GM23338 (cell line): ENCODE measurements around the gene LCA5. TPM values are rescaled to one million over a fixed set of nuclear protein-coding genes. Genes with fewer than 3 reads are reported as not detected.

Experiments used
- ATAC-seq: fragments of 200-7000 bp; cut with Tn5 transposase; 3 replicates; pipeline ENCODE4 v1.9.1; 2020
- DNase-seq: peaks from one replicate; pipeline ENCODE4 v3.0.0-alpha.2; 2015; ENCODE audit warnings: low spot score
- H2AFZ ChIP-seq: fragments of 200-600 bp; sonication (generic); 2 replicates; pipeline ENCODE4 v1.8.0; 2016; ENCODE audit warnings: antibody characterized with exemption, mild to moderate bottlenecking, moderate library complexity
- H3F3A ChIP-seq: fragments of 200-600 bp; sonication (generic); replicated peaks from 2 replicates; pipeline ENCODE4 v1.8.0; 2017; ENCODE audit warnings: antibody characterized with exemption, mixed run types, low read depth
- H3K27ac ChIP-seq: fragments of 200-600 bp; sonication (generic); 2 replicates; pipeline ENCODE4 v1.6.1; 2016; ENCODE audit warnings: low read depth
- H3K27me3 ChIP-seq: fragments of 200-600 bp; sonication (generic); 2 replicates; pipeline ENCODE4 v1.8.0; 2016; ENCODE audit warnings: mild to moderate bottlenecking, mixed run types, moderate library complexity; ENCODE audit not compliant: insufficient read depth
- H3K36me3 ChIP-seq: fragments of 200-600 bp; sonication (generic); 2 replicates; pipeline ENCODE4 v1.8.0; 2016; ENCODE audit warnings: mild to moderate bottlenecking; ENCODE audit not compliant: insufficient read depth
- H3K4me1 ChIP-seq: fragments of 200-600 bp; sonication (generic); 2 replicates; pipeline ENCODE4 v1.8.0; 2016; ENCODE audit warnings: mild to moderate bottlenecking, moderate library complexity; ENCODE audit not compliant: insufficient read depth
- H3K4me2 ChIP-seq: fragments of 200-600 bp; sonication (generic); 2 replicates; pipeline ENCODE4 v1.7.1; 2017; ENCODE audit warnings: mixed run types
- H3K4me3 ChIP-seq: fragments of 200-600 bp; sonication (generic); 2 replicates; pipeline ENCODE4 v1.6.1; 2016; ENCODE audit warnings: mixed run types
- H3K79me2 ChIP-seq: fragments of 200-600 bp; sonication (generic); replicated peaks from 2 replicates; pipeline ENCODE4 v1.8.0; 2017; ENCODE audit warnings: mild to moderate bottlenecking; ENCODE audit not compliant: insufficient read depth
- H3K9me2 ChIP-seq: fragments of 200-600 bp; sonication (generic); 2 replicates; pipeline ENCODE4 v1.8.0; 2017; ENCODE audit not compliant: insufficient read depth
- H4K20me1 ChIP-seq: fragments of 200-600 bp; sonication (generic); replicated peaks from 2 replicates; pipeline ENCODE4 v1.8.0; 2017; ENCODE audit warnings: mild to moderate bottlenecking; ENCODE audit not compliant: insufficient read depth
- H3K27ac Mint-ChIP-seq: 2 replicates; pipeline ENCODE4 v1.8.0; 2020; ENCODE audit warnings: inconsistent platforms, mild to moderate bottlenecking, moderate library complexity, mixed read lengths
- H3K27me3 Mint-ChIP-seq: 3 replicates; pipeline ENCODE4 v1.8.0; 2022; ENCODE audit warnings: low read depth, mild to moderate bottlenecking, moderate library complexity, mixed read lengths, inconsistent platforms; ENCODE audit not compliant: insufficient read depth, poor library complexity
- H3K36me3 Mint-ChIP-seq: 3 replicates; pipeline ENCODE4 v1.8.0; 2021; ENCODE audit warnings: low read depth, mild to moderate bottlenecking, inconsistent platforms, moderate library complexity, mixed read lengths
- H3K4me1 Mint-ChIP-seq: 3 replicates; pipeline ENCODE4 v1.8.0; 2020; ENCODE audit warnings: mild to moderate bottlenecking, inconsistent platforms, mixed read lengths
- H3K4me3 Mint-ChIP-seq: 3 replicates; pipeline ENCODE4 v1.8.0; 2021; ENCODE audit warnings: moderate library complexity, mild to moderate bottlenecking, inconsistent platforms, mixed read lengths
- H3K9me3 Mint-ChIP-seq: 3 replicates; pipeline ENCODE4 v1.8.0; 2020; ENCODE audit warnings: moderate library complexity, mild to moderate bottlenecking, inconsistent platforms, mixed read lengths
- CREB1 ChIP-seq: fragments of 250-450 bp; sonication (Bioruptor Pico); IDR thresholded peaks from 2 replicates; pipeline ENCODE4 v1.5.0; 2020; ENCODE audit warnings: low read depth, mild to moderate bottlenecking, moderate library complexity
- ETS1 ChIP-seq: IDR thresholded peaks from 2 replicates; pipeline ENCODE4 v1.6.1; 2016; ENCODE audit warnings: antibody characterized with exemption
- EZH2 ChIP-seq: fragments of 200-600 bp; sonication (generic); IDR thresholded peaks from one replicate; pipeline ENCODE4 v1.8.0; 2017; ENCODE audit warnings: antibody characterized with exemption, mild to moderate bottlenecking, low read depth; ENCODE audit not compliant: unreplicated experiment
- EZH2phosphoT487 ChIP-seq: fragments of 200-600 bp; sonication (generic); IDR thresholded peaks from one replicate; pipeline ENCODE4 v1.8.1; 2018; ENCODE audit warnings: antibody characterized with exemption; ENCODE audit not compliant: unreplicated experiment
- NANOG ChIP-seq: IDR thresholded peaks from 2 replicates; pipeline ENCODE4 v1.6.1; 2016; ENCODE audit warnings: antibody characterized with exemption, borderline replicate concordance
- POLR2AphosphoS5 ChIP-seq: IDR thresholded peaks from 2 replicates; pipeline ENCODE4 v1.6.1; 2016; ENCODE audit warnings: antibody characterized with exemption, low read depth
- STAT1 ChIP-seq: IDR thresholded peaks from one replicate; pipeline ENCODE4 v1.6.1; 2016; ENCODE audit warnings: antibody characterized with exemption; ENCODE audit not compliant: unreplicated experiment
- ZNF114 ChIP-seq: fragments of 250-450 bp; sonication (Bioruptor Pico); IDR thresholded peaks from 2 replicates; pipeline ENCODE4 v1.5.0; 2020; ENCODE audit warnings: mild to moderate bottlenecking, moderate library complexity
- ZNF331 ChIP-seq: fragments of 250-450 bp; sonication (Bioruptor Pico); IDR thresholded peaks from 2 replicates; pipeline ENCODE4 v1.5.0; 2020; ENCODE audit warnings: low read depth, mild to moderate bottlenecking, moderate library complexity
- polyA plus RNA-seq: library from polyadenylated mRNA; unstranded; fragments of >200 nt; fragmentation: Nextera tagmentation; extraction: Ambion mirVana; gene quantifications from 2 replicates; pipeline ENCODE4 v1.2.1, GENCODE V29; 2016
- total RNA-seq: library from RNA; depleted of rRNA; stranded (reverse); fragments of >200 nt; shearing (Covaris generic); gene quantifications from 2 replicates; pipeline ENCODE4 v1.2.3, GENCODE V29; 2014
- TF ChIP-seq, protein P1 (sequence below), 2 experiments: fragments of 200-600 bp in 1 of 2; sonication (generic) in 1 of 2; conservative IDR thresholded peaks; 2 replicates each; pipeline versions ENCODE4 v1.5.1 to v1.6.1; 2016 to 2017; ENCODE audit warnings: antibody characterized with exemption in 2 of 2, low read depth in 2 of 2, mild to moderate bottlenecking in 2 of 2, moderate library complexity in 1 of 2
- TF ChIP-seq, protein P2 (sequence below): IDR thresholded peaks from one replicate; pipeline ENCODE4 v1.6.1; 2018; ENCODE audit warnings: antibody characterized with exemption; ENCODE audit not compliant: unreplicated experiment

The LCA5 gene
- total and polyA plus RNA-seq, 2 experiments from 2014 or later: 4.2 TPM

GRCh38 chr6:79526897-79527296, 10.3 kb downstream of the LCA5 start:
- H3K27ac Mint-ChIP-seq: no peak overlapping the region
- no peak for TF ChIP-seq ZNF114 (CRISPR knock-in tag)
- TF ChIP-seq CREB1 (CRISPR knock-in tag): no peak
- TF ChIP-seq POLR2AphosphoS5: no peak
- TF ChIP-seq, protein P1, sequence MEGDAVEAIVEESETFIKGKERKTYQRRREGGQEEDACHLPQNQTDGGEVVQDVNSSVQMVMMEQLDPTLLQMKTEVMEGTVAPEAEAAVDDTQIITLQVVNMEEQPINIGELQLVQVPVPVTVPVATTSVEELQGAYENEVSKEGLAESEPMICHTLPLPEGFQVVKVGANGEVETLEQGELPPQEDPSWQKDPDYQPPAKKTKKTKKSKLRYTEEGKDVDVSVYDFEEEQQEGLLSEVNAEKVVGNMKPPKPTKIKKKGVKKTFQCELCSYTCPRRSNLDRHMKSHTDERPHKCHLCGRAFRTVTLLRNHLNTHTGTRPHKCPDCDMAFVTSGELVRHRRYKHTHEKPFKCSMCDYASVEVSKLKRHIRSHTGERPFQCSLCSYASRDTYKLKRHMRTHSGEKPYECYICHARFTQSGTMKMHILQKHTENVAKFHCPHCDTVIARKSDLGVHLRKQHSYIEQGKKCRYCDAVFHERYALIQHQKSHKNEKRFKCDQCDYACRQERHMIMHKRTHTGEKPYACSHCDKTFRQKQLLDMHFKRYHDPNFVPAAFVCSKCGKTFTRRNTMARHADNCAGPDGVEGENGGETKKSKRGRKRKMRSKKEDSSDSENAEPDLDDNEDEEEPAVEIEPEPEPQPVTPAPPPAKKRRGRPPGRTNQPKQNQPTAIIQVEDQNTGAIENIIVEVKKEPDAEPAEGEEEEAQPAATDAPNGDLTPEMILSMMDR (conservative IDR thresholded peaks at IDR 0.05; ENCODE audit: low read depth in 2 of 2): no peak
- no peak for TF ChIP-seq NANOG
- Histone ChIP-seq H3K4me1 (peaks cover 27% of the 10 kb centered on the region), H3K36me3 (no peaks in the 10 kb centered on the region), H4K20me1 (no peaks in the 10 kb centered on the region), H3K4me2 (no peak overlapping the region), H3K4me3 (no peak overlapping the region), H3K27ac (no peak overlapping the region), H3F3A (no peaks in the 10 kb centered on the region), H3K79me2 (peaks cover 5% of the 10 kb centered on the region; the same call in 1 of the 2 replicates), H3K27me3 (no peaks in the 10 kb centered on the region), H2AFZ (no peak overlapping the region), H3K9me2 (no peaks in the 10 kb centered on the region)
- H3K27me3 Mint-ChIP-seq: no peaks in the 10 kb centered on the region
- H3K4me3 Mint-ChIP-seq: no peak overlapping the region
- peaks cover 21% of the 10 kb centered on the region for H3K4me1 Mint-ChIP-seq
- H3K36me3 Mint-ChIP-seq: no peaks in the 10 kb centered on the region
- DNase-seq (no peak), ATAC-seq (no peak)
- no peaks in the 10 kb centered on the region for H3K9me3 Mint-ChIP-seq

DNA sequence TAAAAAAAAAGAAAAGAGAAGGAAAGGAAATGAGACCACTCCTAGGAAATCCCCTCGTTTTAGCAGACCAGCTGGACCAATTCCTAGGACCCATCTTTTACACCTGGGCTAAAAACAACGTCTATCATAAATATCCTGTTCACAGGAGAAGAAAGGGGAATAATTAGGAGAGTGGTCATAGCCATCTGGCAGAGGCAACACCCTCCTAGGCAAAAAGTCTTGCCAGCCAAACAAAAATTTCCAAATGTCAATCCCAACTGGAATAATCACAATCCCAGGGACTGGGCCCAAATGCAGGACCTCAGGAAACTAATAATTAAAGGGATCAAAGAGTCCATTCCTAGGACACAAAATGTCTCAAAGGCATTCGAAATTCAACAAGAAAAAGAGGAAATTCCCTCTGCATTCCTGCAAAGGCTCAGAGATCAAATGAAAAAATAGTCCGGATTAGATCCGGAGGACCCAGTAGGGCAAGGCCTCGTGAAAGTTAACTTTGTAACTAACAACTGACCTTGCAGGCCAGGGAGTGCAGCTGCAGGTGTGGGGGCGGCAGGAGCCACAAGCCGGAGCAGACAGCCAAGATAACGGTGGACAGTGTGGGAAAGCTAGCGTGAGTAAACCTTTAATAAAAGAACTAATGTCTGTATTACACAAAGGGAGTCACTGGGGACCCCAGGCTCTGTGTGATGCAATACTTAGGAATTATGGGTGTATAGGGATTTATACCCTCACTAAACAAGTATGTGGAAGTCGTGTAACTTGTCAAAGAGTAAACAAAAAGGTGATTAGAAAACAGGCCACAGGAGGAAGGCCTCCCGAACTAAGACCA, 11.7 kb downstream of the LCA5 start:
- Mint-ChIP-seq H3K4me1 (peaks cover 21% of the 10 kb centered on the region), H3K4me3 (no peak overlapping the region), H3K36me3 (no peaks in the 10 kb centered on the region), H3K27me3 (no peaks in the 10 kb centered on the region), H3K27ac (peak overlapping the region; percentile 69), H3K9me3 (no peaks in the 10 kb centered on the region)
- H3K4me1 ChIP-seq: peaks cover 27% of the 10 kb centered on the region
- H2AFZ ChIP-seq: no peak overlapping the region
- TF ChIP-seq, protein P1 (conservative IDR thresholded peaks at IDR 0.05; ENCODE audit: low read depth in 2 of 2): no peak
- TF ChIP-seq, protein P2, sequence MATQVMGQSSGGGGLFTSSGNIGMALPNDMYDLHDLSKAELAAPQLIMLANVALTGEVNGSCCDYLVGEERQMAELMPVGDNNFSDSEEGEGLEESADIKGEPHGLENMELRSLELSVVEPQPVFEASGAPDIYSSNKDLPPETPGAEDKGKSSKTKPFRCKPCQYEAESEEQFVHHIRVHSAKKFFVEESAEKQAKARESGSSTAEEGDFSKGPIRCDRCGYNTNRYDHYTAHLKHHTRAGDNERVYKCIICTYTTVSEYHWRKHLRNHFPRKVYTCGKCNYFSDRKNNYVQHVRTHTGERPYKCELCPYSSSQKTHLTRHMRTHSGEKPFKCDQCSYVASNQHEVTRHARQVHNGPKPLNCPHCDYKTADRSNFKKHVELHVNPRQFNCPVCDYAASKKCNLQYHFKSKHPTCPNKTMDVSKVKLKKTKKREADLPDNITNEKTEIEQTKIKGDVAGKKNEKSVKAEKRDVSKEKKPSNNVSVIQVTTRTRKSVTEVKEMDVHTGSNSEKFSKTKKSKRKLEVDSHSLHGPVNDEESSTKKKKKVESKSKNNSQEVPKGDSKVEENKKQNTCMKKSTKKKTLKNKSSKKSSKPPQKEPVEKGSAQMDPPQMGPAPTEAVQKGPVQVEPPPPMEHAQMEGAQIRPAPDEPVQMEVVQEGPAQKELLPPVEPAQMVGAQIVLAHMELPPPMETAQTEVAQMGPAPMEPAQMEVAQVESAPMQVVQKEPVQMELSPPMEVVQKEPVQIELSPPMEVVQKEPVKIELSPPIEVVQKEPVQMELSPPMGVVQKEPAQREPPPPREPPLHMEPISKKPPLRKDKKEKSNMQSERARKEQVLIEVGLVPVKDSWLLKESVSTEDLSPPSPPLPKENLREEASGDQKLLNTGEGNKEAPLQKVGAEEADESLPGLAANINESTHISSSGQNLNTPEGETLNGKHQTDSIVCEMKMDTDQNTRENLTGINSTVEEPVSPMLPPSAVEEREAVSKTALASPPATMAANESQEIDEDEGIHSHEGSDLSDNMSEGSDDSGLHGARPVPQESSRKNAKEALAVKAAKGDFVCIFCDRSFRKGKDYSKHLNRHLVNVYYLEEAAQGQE: no peak
- TF ChIP-seq ETS1 (no peak), POLR2AphosphoS5 (no peak), EZH2 (no peak), CREB1 (CRISPR knock-in tag) (no peak), STAT1 (no peak), ZNF114 (CRISPR knock-in tag) (no peak), EZH2phosphoT487 (no peak), ZNF331 (no peak)
- H3K27me3 ChIP-seq: no peaks in the 10 kb centered on the region
- peak overlapping the region; percentile 39; the same call in 1 of the 2 replicates for H3K4me2 ChIP-seq
- no peaks in the 10 kb centered on the region for H4K20me1 ChIP-seq
- peak; percentile 92 for ATAC-seq
- no peaks in the 10 kb centered on the region for H3K36me3 ChIP-seq
- DNase-seq: peak; percentile 49
- H3K79me2 ChIP-seq: peaks cover 5% of the 10 kb centered on the region; the same call in 1 of the 2 replicates
- no peak overlapping the region for H3K4me3 ChIP-seq
- H3K9me2 ChIP-seq: no peaks in the 10 kb centered on the region
- H3F3A ChIP-seq: no peaks in the 10 kb centered on the region
- peak overlapping the region; percentile 17 for H3K27ac ChIP-seq
